Activated T-helper 17 cell treated with anti-CD3 and anti-CD28 coated beads, Interleukin-2, amount 50 U/mL, for 72 hours (primary cell): Measurements from ENCODE around the gene DLG5. TPM values are rescaled to one million over a fixed set of nuclear protein-coding genes. Genes with fewer than 3 reads are reported as not detected.

Source experiments
- ATAC-seq: fragments of 150-1000 bp; cut with Tn5 transposase; replicated peaks from 2 replicates; pipeline ENCODE4 v1.10.0; 2021; ENCODE audit warnings: mild to moderate bottlenecking, moderate library complexity
- H3K27ac Mint-ChIP-seq: one replicate; pipeline ENCODE4 v1.8.0; 2022; ENCODE audit warnings: mixed read lengths
- H3K27me3 Mint-ChIP-seq: one replicate; pipeline ENCODE4 v1.8.0; 2022; ENCODE audit warnings: mixed read lengths
- H3K36me3 Mint-ChIP-seq: one replicate; pipeline ENCODE4 v1.8.0; 2022; ENCODE audit warnings: low read depth, mild to moderate bottlenecking, mixed read lengths
- H3K4me1 Mint-ChIP-seq: one replicate; pipeline ENCODE4 v1.8.0; 2022; ENCODE audit warnings: mixed read lengths
- H3K4me3 Mint-ChIP-seq: one replicate; pipeline ENCODE4 v1.8.0; 2022; ENCODE audit warnings: mild to moderate bottlenecking, mixed read lengths
- H3K9me3 Mint-ChIP-seq: one replicate; pipeline ENCODE4 v1.8.0; 2022; ENCODE audit warnings: mixed read lengths
- total RNA-seq, 2 donors: library from RNA; stranded (reverse); gene quantifications; one replicate each; pipeline ENCODE4 v1.2.3, GENCODE V29; 2022

The DLG5 gene
- total RNA-seq, 2 donors from 2014 or later: 3.0 to 7.1 TPM

GRCh38 chr10:77879710-77880109 is 46.8 kb downstream of the DLG5 start:
- Mint-ChIP-seq H3K4me1 (no peaks in the 10 kb centered on the region), H3K27me3 (peaks cover 6% of the 10 kb centered on the region), H3K36me3 (no peaks in the 10 kb centered on the region), H3K4me3 (no peak overlapping the region), H3K27ac (no peak overlapping the region), H3K9me3 (no peaks in the 10 kb centered on the region)
- no peak for ATAC-seq

GRCh38 chr10:77879065-77879464 is 47.5 kb downstream of the DLG5 start:
- ATAC-seq: no peak
- Mint-ChIP-seq H3K4me3 (no peak overlapping the region), H3K36me3 (no peaks in the 10 kb centered on the region), H3K9me3 (no peaks in the 10 kb centered on the region), H3K27me3 (peaks cover 6% of the 10 kb centered on the region), H3K27ac (peak overlapping the region; percentile 4), H3K4me1 (no peaks in the 10 kb centered on the region)

GRCh38 chr10:77877441-77878344 is 48.9 kb downstream of the DLG5 start:
- no peak overlapping the region for H3K27ac Mint-ChIP-seq
- ATAC-seq: peak; percentile 13
- H3K9me3 Mint-ChIP-seq: no peaks in the 10 kb centered on the region
- peaks cover 5% of the 10 kb centered on the region for H3K4me1 Mint-ChIP-seq
- no peak overlapping the region for H3K4me3 Mint-ChIP-seq
- H3K27me3 Mint-ChIP-seq: peaks cover 6% of the 10 kb centered on the region
- H3K36me3 Mint-ChIP-seq: no peaks in the 10 kb centered on the region

GRCh38 chr10:77875730-77876129 is 50.8 kb downstream of the DLG5 start:
- peaks cover 5% of the 10 kb centered on the region for H3K4me1 Mint-ChIP-seq
- H3K9me3 Mint-ChIP-seq: no peaks in the 10 kb centered on the region
- H3K4me3 Mint-ChIP-seq: no peak overlapping the region
- H3K27me3 Mint-ChIP-seq: peaks cover 3% of the 10 kb centered on the region
- no peaks in the 10 kb centered on the region for H3K36me3 Mint-ChIP-seq
- ATAC-seq: no peak
- H3K27ac Mint-ChIP-seq: no peak overlapping the region

- no peaks in the 10 kb centered on the region for H3K36me3 Mint-ChIP-seq
- H3K27ac Mint-ChIP-seq: no peak overlapping the region
- no peak overlapping the region for H3K4me3 Mint-ChIP-seq
- H3K9me3 Mint-ChIP-seq: no peaks in the 10 kb centered on the region
- H3K27me3 Mint-ChIP-seq: peaks cover 3% of the 10 kb centered on the region
- no peak for ATAC-seq
- peaks cover 5% of the 10 kb centered on the region for H3K4me1 Mint-ChIP-seq
Measured at GRCh38 chr10:77874872-77875271, 51.7 kb downstream of the DLG5 start.

- Mint-ChIP-seq H3K9me3 (no peaks in the 10 kb centered on the region), H3K4me1 (peaks cover 5% of the 10 kb centered on the region), H3K36me3 (no peaks in the 10 kb centered on the region), H3K4me3 (peak overlapping the region; percentile 37), H3K27me3 (no peaks in the 10 kb centered on the region), H3K27ac (peak overlapping the region; percentile 73)
- ATAC-seq: peak; percentile 94
Measured at GRCh38 chr10:77873536-77874380, 52.8 kb downstream of the DLG5 start.

- ATAC-seq: no peak
- peak overlapping the region; percentile 73 for H3K27ac Mint-ChIP-seq
- H3K9me3 Mint-ChIP-seq: no peaks in the 10 kb centered on the region
- H3K4me1 Mint-ChIP-seq: peaks cover 5% of the 10 kb centered on the region
- H3K27me3 Mint-ChIP-seq: no peaks in the 10 kb centered on the region
- peak overlapping the region; percentile 37 for H3K4me3 Mint-ChIP-seq
- no peaks in the 10 kb centered on the region for H3K36me3 Mint-ChIP-seq
Measured at GRCh38 chr10:77872947-77873535, 53.5 kb downstream of the DLG5 start.

GRCh38 chr10:77872151-77872946 is 54.2 kb downstream of the DLG5 start:
- Mint-ChIP-seq H3K9me3 (no peaks in the 10 kb centered on the region), H3K4me1 (peaks cover 5% of the 10 kb centered on the region), H3K4me3 (no peak overlapping the region), H3K27me3 (no peaks in the 10 kb centered on the region), H3K36me3 (no peaks in the 10 kb centered on the region), H3K27ac (peak overlapping the region; percentile 73)
- ATAC-seq: no peak

- no peak for ATAC-seq
- H3K4me1 Mint-ChIP-seq: peaks cover 5% of the 10 kb centered on the region
- H3K9me3 Mint-ChIP-seq: no peaks in the 10 kb centered on the region
- H3K36me3 Mint-ChIP-seq: no peaks in the 10 kb centered on the region
- no peak overlapping the region for H3K27ac Mint-ChIP-seq
- H3K4me3 Mint-ChIP-seq: no peak overlapping the region
- H3K27me3 Mint-ChIP-seq: no peaks in the 10 kb centered on the region
Measured at GRCh38 chr10:77869626-77870420, 56.7 kb downstream of the DLG5 start.

- no peak overlapping the region for H3K27ac Mint-ChIP-seq
Measured at GRCh38 chr10:77868523-77868922, 58.0 kb downstream of the DLG5 start.

GRCh38 chr10:77867124-77867719 is 59.3 kb downstream of the DLG5 start:
- no peak for ATAC-seq
- no peak overlapping the region for H3K27ac Mint-ChIP-seq
- no peak overlapping the region for H3K4me3 Mint-ChIP-seq
- no peaks in the 10 kb centered on the region for H3K9me3 Mint-ChIP-seq
- H3K4me1 Mint-ChIP-seq: no peaks in the 10 kb centered on the region
- no peaks in the 10 kb centered on the region for H3K36me3 Mint-ChIP-seq
- H3K27me3 Mint-ChIP-seq: no peaks in the 10 kb centered on the region

More at GRCh38 chr10:77868523-77868922, 58.0 kb downstream of the DLG5 start:
- no peaks in the 10 kb centered on the region for H3K9me3 Mint-ChIP-seq
- no peak for ATAC-seq
- H3K27me3 Mint-ChIP-seq: no peaks in the 10 kb centered on the region
- H3K4me1 Mint-ChIP-seq: peaks cover under 1% of the 10 kb centered on the region
- no peaks in the 10 kb centered on the region for H3K36me3 Mint-ChIP-seq
- H3K4me3 Mint-ChIP-seq: no peak overlapping the region

GRCh38 chr10:77866598-77866997 is 60.0 kb downstream of the DLG5 start:
- H3K27me3 Mint-ChIP-seq: no peaks in the 10 kb centered on the region
- no peaks in the 10 kb centered on the region for H3K4me1 Mint-ChIP-seq
- H3K9me3 Mint-ChIP-seq: no peaks in the 10 kb centered on the region
- no peak overlapping the region for H3K27ac Mint-ChIP-seq
- H3K36me3 Mint-ChIP-seq: no peaks in the 10 kb centered on the region
- ATAC-seq: peak; percentile 34
- no peak overlapping the region for H3K4me3 Mint-ChIP-seq
